SK-N-SH (cell line): ENCODE results near the gene GPRIN3.

Experiments
- EP300 ChIP-seq, 2 experiments: IDR thresholded peaks; 2 replicates each; pipeline versions ENCODE4 v1.4.0 to v1.6.1; 2012; ENCODE audit warnings: borderline replicate concordance in 1 of 2, low read depth in 1 of 2, low read length in 1 of 2
- EZH2phosphoT487 ChIP-seq: fragments of 200-600 bp; sonication (generic); IDR thresholded peaks from 2 replicates; pipeline ENCODE4 v1.6.1; 2017; ENCODE audit warnings: low read depth, mixed run types, mild to moderate bottlenecking, antibody characterized with exemption, moderate library complexity, borderline replicate concordance
- FOXJ3 ChIP-seq: sonication (generic); formaldehyde crosslinking; IDR thresholded peaks from 2 replicates; pipeline ENCODE4 v1.5.1; 2020; ENCODE audit warnings: mild to moderate bottlenecking, missing genetic modification reagents
- JUND ChIP-seq: IDR thresholded peaks from 2 replicates; pipeline ENCODE4 v1.4.0; 2012
- MXI1 ChIP-seq: IDR thresholded peaks from 2 replicates; pipeline ENCODE4 v1.6.1; 2012; ENCODE audit warnings: mild to moderate bottlenecking, low read depth, low read length, improper control_type of control experiment
- POLR2AphosphoS5 ChIP-seq: IDR thresholded peaks from 2 replicates; pipeline ENCODE4 v1.6.1; 2012; ENCODE audit warnings: low read depth, low read length
- RFX5 ChIP-seq: IDR thresholded peaks from 2 replicates; pipeline ENCODE4 v1.6.1; 2012; ENCODE audit warnings: mild to moderate bottlenecking, improper control_type of control experiment, low read length
- SIN3A ChIP-seq: IDR thresholded peaks from 2 replicates; pipeline ENCODE4 v1.6.1; 2012; ENCODE audit warnings: low read depth, mild to moderate bottlenecking, low read length, moderate library complexity, borderline replicate concordance
- TAF1 ChIP-seq: IDR thresholded peaks from 2 replicates; pipeline ENCODE4 v1.6.1; 2012; ENCODE audit warnings: low read depth, mild to moderate bottlenecking, low read length, moderate library complexity, borderline replicate concordance
- YY1 ChIP-seq: IDR thresholded peaks from 2 replicates; pipeline ENCODE4 v1.4.0; 2012; ENCODE audit warnings: low read depth, mild to moderate bottlenecking
- TF ChIP-seq, protein P1 (sequence below): fragments of 200-600 bp; sonication (generic); IDR thresholded peaks from 2 replicates; pipeline ENCODE4 v1.6.1; 2017; ENCODE audit warnings: antibody characterized with exemption, mild to moderate bottlenecking, moderate library complexity
- TF ChIP-seq, protein P2 (sequence below): IDR thresholded peaks from 2 replicates; pipeline ENCODE4 v1.4.0; 2012; ENCODE audit warnings: low read depth
- TF ChIP-seq, protein P3 (sequence below): IDR thresholded peaks from 2 replicates; pipeline ENCODE4 v1.6.1; 2012; ENCODE audit warnings: mild to moderate bottlenecking, low read depth, low read length, moderate library complexity
- TF ChIP-seq, protein P4 (sequence below): IDR thresholded peaks from 2 replicates; pipeline ENCODE4; 2012

DNA sequence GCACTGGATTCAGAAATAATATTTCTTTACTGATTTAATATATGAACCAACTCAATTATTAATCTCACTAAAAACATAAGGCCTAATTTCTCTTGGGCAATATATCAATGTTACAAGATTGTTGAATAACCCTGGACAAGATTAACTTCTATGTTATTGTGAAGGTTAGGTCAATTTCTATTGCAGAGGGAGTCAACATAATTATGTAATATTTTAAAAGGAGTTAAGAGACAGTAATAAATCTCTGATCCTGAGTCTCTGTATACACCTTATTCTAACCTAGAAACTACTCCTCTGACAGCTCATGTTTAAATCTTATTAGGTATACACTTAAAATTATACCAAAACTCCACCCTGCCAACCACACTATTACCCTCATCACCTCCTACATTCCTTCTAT is 15.1 kb upstream of the GPRIN3 start:
- TF ChIP-seq, protein P1, sequence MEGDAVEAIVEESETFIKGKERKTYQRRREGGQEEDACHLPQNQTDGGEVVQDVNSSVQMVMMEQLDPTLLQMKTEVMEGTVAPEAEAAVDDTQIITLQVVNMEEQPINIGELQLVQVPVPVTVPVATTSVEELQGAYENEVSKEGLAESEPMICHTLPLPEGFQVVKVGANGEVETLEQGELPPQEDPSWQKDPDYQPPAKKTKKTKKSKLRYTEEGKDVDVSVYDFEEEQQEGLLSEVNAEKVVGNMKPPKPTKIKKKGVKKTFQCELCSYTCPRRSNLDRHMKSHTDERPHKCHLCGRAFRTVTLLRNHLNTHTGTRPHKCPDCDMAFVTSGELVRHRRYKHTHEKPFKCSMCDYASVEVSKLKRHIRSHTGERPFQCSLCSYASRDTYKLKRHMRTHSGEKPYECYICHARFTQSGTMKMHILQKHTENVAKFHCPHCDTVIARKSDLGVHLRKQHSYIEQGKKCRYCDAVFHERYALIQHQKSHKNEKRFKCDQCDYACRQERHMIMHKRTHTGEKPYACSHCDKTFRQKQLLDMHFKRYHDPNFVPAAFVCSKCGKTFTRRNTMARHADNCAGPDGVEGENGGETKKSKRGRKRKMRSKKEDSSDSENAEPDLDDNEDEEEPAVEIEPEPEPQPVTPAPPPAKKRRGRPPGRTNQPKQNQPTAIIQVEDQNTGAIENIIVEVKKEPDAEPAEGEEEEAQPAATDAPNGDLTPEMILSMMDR = no peak
- TF ChIP-seq POLR2AphosphoS5 (no peak), RFX5 (no peak), JUND (no peak), TAF1 (no peak), EP300 (IDR thresholded peaks at IDR 0.05; ENCODE audit: borderline replicate concordance in 1 of 2, low read depth in 1 of 2, low read length in 1 of 2) (no peak), EZH2phosphoT487 (no peak), YY1 (no peak), MXI1 (no peak), SIN3A (no peak), FOXJ3 (CRISPR knock-in tag) (no peak)
- TF ChIP-seq, protein P2, sequence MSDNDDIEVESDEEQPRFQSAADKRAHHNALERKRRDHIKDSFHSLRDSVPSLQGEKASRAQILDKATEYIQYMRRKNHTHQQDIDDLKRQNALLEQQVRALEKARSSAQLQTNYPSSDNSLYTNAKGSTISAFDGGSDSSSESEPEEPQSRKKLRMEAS = no peak
- TF ChIP-seq, protein P3, sequence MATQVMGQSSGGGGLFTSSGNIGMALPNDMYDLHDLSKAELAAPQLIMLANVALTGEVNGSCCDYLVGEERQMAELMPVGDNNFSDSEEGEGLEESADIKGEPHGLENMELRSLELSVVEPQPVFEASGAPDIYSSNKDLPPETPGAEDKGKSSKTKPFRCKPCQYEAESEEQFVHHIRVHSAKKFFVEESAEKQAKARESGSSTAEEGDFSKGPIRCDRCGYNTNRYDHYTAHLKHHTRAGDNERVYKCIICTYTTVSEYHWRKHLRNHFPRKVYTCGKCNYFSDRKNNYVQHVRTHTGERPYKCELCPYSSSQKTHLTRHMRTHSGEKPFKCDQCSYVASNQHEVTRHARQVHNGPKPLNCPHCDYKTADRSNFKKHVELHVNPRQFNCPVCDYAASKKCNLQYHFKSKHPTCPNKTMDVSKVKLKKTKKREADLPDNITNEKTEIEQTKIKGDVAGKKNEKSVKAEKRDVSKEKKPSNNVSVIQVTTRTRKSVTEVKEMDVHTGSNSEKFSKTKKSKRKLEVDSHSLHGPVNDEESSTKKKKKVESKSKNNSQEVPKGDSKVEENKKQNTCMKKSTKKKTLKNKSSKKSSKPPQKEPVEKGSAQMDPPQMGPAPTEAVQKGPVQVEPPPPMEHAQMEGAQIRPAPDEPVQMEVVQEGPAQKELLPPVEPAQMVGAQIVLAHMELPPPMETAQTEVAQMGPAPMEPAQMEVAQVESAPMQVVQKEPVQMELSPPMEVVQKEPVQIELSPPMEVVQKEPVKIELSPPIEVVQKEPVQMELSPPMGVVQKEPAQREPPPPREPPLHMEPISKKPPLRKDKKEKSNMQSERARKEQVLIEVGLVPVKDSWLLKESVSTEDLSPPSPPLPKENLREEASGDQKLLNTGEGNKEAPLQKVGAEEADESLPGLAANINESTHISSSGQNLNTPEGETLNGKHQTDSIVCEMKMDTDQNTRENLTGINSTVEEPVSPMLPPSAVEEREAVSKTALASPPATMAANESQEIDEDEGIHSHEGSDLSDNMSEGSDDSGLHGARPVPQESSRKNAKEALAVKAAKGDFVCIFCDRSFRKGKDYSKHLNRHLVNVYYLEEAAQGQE = no peak
- TF ChIP-seq, protein P4, sequence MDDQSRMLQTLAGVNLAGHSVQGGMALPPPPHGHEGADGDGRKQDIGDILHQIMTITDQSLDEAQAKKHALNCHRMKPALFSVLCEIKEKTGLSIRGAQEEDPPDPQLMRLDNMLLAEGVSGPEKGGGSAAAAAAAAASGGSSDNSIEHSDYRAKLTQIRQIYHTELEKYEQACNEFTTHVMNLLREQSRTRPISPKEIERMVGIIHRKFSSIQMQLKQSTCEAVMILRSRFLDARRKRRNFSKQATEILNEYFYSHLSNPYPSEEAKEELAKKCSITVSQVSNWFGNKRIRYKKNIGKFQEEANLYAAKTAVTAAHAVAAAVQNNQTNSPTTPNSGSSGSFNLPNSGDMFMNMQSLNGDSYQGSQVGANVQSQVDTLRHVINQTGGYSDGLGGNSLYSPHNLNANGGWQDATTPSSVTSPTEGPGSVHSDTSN = no peak
